HEK293T (cell line): ENCODE measurements around the gene NINJ1.

Experiments used
- CTCF ChIA-PET: fragments of 350-600 bp; formaldehyde crosslinking; extraction: SDS; loops from one replicate; lab custom pipeline; 2021; ENCODE audit warnings: antibody characterized with exemption, inconsistent platforms; lab: Yijun Ruan, JAX
- POLR2A ChIA-PET: fragments of 350-600 bp; formaldehyde crosslinking; extraction: SDS; loops from one replicate; lab custom pipeline; 2020; ENCODE audit warnings: antibody characterized with exemption, inconsistent platforms; lab: Yijun Ruan, JAX
- DNase-seq: peaks from one replicate; pipeline ENCODE4 v3.0.0; 2012; ENCODE audit warnings: mixed read lengths; ENCODE audit errors: extremely low spot score
- ARNT ChIP-seq: fragments of 450-650 bp; IDR thresholded peaks from 2 replicates; pipeline ENCODE4 v1.6.1; 2017; ENCODE audit warnings: mild to moderate bottlenecking
- BHLHE40 ChIP-seq: fragments of 450-650 bp; IDR thresholded peaks from 2 replicates; pipeline ENCODE4 v1.6.1; 2016; ENCODE audit warnings: mild to moderate bottlenecking, moderate library complexity, borderline replicate concordance
- CTBP1 ChIP-seq: fragments of 450-650 bp; IDR thresholded peaks from 2 replicates; pipeline ENCODE4 v1.6.1; 2016; ENCODE audit warnings: borderline replicate concordance
- ELF4 ChIP-seq: fragments of 450-650 bp; IDR thresholded peaks from 2 replicates; pipeline ENCODE4 v1.6.1; 2017; ENCODE audit warnings: antibody characterized with exemption
- FOXA1 ChIP-seq: fragments of 450-650 bp; IDR thresholded peaks from 2 replicates; pipeline ENCODE4 v1.6.1; 2016; ENCODE audit warnings: mild to moderate bottlenecking
- FOXK2 ChIP-seq: fragments of 450-650 bp; IDR thresholded peaks from 2 replicates; pipeline ENCODE4 v1.6.1; 2016; ENCODE audit warnings: mild to moderate bottlenecking
- FOXM1 ChIP-seq: fragments of 450-650 bp; IDR thresholded peaks from 2 replicates; pipeline ENCODE4 v1.6.1; 2017; ENCODE audit warnings: mild to moderate bottlenecking, borderline replicate concordance
- HDGF ChIP-seq: fragments of 450-650 bp; IDR thresholded peaks from 2 replicates; pipeline ENCODE4 v1.6.1; 2017; ENCODE audit warnings: antibody characterized with exemption, borderline replicate concordance
- L3MBTL2 ChIP-seq: fragments of 450-650 bp; conservative IDR thresholded peaks from 2 replicates; pipeline ENCODE4 v1.6.1; 2016; ENCODE audit warnings: mild to moderate bottlenecking
- LEF1 ChIP-seq: fragments of 450-650 bp; IDR thresholded peaks from 2 replicates; pipeline ENCODE4 v1.6.1; 2017; ENCODE audit warnings: mild to moderate bottlenecking, borderline replicate concordance
- NFRKB ChIP-seq: fragments of 450-650 bp; IDR thresholded peaks from 2 replicates; pipeline ENCODE4 v1.6.1; 2016; ENCODE audit warnings: mild to moderate bottlenecking, moderate library complexity
- SUZ12 ChIP-seq: fragments of 450-650 bp; IDR thresholded peaks from 2 replicates; pipeline ENCODE4 v1.6.1; 2016; ENCODE audit warnings: mild to moderate bottlenecking
- TARDBP ChIP-seq: fragments of 450-650 bp; IDR thresholded peaks from 2 replicates; pipeline ENCODE4 v1.6.1; 2016
- ZNF384 ChIP-seq: fragments of 450-650 bp; IDR thresholded peaks from 2 replicates; pipeline ENCODE4 v1.6.1; 2016
- TF ChIP-seq, protein P1 (sequence below): fragments of 450-650 bp; IDR thresholded peaks from 2 replicates; pipeline ENCODE4 v1.6.1; 2016

The NINJ1 gene

DNA sequence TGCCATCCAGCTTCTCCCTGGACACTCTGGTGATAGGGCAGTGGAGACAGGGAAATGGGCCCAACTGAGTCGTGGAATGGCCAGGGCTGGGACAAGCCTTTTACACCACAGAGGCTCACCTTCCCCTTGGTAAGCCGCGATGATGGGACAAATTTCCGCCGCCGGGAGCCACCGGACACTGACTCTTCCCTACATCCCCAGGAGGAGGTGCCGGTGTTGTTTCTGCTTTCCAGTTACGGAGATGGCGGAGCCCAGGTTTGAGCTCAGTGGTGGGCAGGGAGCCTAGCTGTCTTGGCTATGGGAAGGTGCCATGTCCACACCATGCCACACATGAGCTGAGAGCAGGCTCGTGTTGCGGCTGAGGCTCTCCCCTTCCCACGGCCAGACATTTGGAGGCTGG, 30.0 kb upstream of the NINJ1 start:
- POLR2A ChIA-PET: no interaction called here
- TF ChIP-seq BHLHE40 (no peak), HDGF (no peak), FOXM1 (no peak), ARNT (no peak), FOXA1 (no peak), NFRKB (no peak), L3MBTL2 (no peak), LEF1 (no peak), FOXK2 (no peak)
- CTCF ChIA-PET: interaction anchor here (2.7 kb wide), 1 partner anchor 10 kb away, joined by 9 read pairs; no protein-coding TSS in a partner anchor
- DNase-seq: no peak

DNA sequence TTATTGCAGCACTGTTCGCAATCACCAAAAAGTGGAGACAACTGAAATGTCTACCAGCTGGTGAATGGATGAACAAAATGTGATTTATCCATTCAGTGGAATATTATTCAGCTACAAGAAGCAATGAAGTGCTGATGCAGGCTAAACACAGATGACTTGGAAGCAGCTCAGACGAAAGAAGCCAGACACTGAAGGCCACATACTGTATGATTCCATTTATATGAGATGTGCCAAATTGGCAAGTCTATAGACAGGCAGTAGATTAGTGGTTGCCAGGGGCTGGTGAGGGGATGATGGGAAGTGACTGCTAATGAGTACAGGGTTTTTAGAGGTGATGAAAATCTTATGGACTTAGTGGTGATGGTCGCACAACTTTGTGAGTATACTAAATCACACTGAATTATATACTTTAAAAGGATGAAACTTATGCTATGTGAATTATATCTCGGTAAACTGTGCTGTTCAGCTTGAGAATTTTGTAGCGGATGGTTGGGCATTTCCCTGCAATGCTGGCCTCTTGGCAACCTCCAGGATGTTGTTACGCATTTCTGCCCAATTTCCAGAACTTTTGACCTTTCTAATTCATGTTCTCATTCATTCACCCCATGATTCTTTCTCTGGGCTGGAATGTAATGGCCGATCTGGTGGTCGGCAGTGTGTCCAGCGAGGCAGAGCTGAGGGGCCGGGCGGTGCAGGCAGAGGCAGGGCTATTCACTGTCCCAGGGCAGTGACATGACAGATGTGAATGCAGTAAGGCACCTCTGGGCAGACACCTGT, 27.9 kb upstream of the NINJ1 start:
- DNase-seq: no peak
- CTCF ChIA-PET: interaction anchor here (0.6 kb wide), 1 partner anchor 154 kb away, joined by 4 read pairs; no protein-coding TSS in a partner anchor
- POLR2A ChIA-PET: no interaction called here
- TF ChIP-seq BHLHE40 (no peak), FOXK2 (no peak), FOXM1 (no peak), NFRKB (no peak)

DNA sequence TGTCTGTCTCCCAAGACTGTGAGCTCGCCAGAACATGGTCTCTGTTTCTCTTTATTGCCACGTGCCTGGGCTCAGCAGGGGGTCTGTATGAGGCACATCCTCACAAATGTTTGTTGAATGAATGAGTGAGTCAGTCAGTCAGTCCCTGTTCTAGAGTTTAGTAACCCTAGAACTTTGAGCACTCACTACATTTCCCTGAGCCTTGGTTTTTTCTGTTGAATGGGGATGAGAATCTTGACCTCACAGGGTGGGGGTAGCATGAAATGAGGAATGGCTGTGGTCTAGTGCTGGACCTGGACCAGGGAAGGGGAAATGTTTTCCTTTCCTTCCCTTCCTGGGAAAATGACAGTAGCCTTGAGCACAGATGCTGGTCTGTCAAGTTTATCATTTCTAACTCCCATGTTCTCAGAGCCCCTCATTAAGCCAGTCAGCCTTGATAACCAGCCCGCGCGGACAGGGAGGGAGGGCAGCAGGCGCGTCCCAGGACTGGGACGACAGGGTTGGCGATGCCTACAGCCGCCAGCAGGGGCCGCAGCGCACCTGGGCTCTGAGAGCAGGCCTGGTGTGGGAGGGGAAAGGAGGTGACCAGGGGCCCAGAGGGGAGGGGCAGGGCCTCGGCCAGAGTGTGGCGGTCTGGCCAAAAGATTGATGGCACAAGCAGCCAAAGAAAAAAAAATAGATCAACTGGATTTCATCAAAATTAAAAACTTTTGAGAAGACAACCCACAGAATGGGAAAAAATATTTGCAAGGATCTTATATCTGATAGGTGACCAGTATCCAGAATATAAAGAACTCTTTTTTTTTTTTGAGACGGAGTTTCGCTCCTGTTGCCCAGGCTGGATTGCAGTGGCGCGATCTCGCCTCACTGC, 25.8 kb upstream of the NINJ1 start:
- DNase-seq: peak; percentile 91
- ChIA-PET CTCF (interaction anchor here (0.5 to 0.8 kb wide), 2 partner anchors 27 to 231 kb away, joined by 3 to 4 read pairs; no protein-coding TSS in a partner anchor), POLR2A (no interaction called here)
- TF ChIP-seq SUZ12: no peak
- TF ChIP-seq L3MBTL2: peak; percentile 55
- TF ChIP-seq, protein P1, sequence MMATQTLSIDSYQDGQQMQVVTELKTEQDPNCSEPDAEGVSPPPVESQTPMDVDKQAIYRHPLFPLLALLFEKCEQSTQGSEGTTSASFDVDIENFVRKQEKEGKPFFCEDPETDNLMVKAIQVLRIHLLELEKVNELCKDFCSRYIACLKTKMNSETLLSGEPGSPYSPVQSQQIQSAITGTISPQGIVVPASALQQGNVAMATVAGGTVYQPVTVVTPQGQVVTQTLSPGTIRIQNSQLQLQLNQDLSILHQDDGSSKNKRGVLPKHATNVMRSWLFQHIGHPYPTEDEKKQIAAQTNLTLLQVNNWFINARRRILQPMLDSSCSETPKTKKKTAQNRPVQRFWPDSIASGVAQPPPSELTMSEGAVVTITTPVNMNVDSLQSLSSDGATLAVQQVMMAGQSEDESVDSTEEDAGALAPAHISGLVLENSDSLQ: peak; percentile 74

DNA sequence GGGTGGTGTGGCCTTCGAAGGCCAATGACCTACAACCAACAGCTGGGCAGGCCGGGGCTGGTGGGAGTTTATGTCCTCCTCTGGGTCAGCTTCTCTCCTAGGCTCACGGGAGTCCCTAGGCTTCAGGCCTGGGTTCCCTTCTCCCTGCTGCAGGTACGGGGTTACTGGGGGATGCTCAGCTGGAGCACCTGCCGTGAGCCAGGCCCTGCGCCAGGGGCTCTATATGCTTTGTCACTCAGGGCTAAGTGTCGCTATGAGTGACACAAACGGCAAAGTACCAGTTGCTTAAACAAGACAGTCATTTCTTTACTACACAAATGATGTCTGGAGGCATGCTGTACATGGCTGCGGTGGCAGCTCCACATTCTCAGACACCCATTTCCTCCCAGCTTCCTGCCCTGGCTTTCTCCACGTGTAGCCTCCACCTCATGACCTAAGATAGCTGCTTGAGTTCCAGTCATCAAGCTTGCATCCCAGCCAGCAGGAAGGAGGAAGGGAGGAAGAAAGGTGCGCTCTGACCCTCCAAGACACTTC, 22.5 kb upstream of the NINJ1 start:
- POLR2A ChIA-PET: interaction anchor here (1.7 kb wide), 1 partner anchor 22 kb away, joined by 3 read pairs; no protein-coding TSS in a partner anchor
- CTCF ChIA-PET: interaction anchor here (1.1 to 1.2 kb wide), 2 partner anchors 149 to 410 kb away, joined by 3 read pairs; no protein-coding TSS in a partner anchor
- TF ChIP-seq L3MBTL2: no peak
- TF ChIP-seq CTBP1: no peak
- TF ChIP-seq, protein P1: no peak
- no peak for TF ChIP-seq ZNF384
- TF ChIP-seq HDGF: no peak
- no peak for TF ChIP-seq BHLHE40
- TF ChIP-seq NFRKB: no peak
- TF ChIP-seq TARDBP: no peak
- no peak for TF ChIP-seq FOXK2
- TF ChIP-seq FOXM1: no peak
- DNase-seq: no peak

DNA sequence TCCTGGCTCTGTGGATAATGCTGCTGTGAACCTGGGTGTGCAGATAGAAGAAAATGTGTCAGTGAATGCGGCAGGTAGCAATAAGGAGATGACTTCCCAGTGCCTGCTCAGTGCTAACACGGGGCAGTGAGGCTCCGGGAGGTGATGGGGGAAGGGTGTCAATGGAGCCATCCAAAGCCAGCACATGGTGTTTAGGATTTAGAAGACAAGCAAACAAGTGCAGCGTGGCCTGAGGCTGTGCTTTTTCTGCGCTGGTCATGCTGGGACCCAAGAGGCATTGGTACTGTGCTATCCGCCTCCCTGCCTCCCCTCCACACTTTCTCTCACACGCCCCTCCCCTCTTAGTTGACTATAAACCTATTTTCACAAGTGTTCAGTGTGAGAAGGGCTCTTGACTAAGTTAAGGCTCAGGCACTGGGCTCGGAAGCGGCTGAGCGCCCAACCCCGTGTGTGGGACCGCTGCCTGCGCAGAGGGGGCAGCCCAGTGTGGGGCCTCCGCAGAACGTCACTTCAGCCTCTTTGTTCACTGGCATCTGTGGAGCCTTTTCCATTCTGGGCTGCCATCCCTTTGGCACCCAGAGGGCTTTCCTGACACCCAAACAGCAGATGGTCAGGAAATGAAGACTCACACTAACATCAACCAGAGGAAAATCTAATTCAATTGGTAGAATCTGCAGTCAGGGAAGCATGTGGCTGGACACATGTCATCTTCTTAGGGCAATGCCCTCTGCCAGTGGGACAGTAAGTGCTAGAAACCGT, 21.8 kb upstream of the NINJ1 start:
- ChIA-PET CTCF (interaction anchor here (1.1 kb wide), 1 partner anchor 410 kb away, joined by 3 read pairs; no protein-coding TSS in a partner anchor), POLR2A (interaction anchor here (1.7 kb wide), 1 partner anchor 21 kb away, joined by 3 read pairs; no protein-coding TSS in a partner anchor)
- no peak for TF ChIP-seq HDGF
- TF ChIP-seq TARDBP: no peak
- TF ChIP-seq LEF1: no peak
- DNase-seq: no peak

DNA sequence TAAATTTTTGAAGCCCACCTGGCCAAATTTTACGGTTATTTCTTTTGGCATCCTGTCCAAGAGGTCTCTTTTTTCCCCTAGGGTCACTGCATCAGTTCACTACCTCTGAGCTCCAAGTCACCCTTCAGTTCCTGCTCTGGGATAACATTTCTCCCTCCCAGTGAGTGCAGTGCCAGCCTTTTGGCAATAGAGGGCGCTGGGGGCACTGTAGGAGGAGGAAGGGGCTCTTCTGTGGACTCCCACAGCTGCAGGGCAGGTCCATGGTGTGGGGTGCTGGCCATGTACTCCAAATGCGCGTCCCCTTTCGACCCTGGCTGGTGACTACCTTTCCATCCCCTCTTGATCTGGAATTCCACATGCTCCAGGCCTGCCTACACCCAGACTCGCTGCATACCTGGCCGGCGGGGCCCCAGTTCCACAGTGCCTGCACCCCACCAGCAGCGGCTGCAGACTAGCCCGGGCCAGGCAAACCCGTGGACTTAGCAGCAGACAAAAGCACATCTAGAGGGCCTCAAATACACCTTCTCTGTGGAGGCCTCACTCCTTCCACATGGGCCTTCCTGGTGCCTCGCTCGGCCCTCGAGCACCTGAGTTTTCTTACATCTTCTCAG, 20.3 kb upstream of the NINJ1 start:
- peak; percentile 79 for DNase-seq
- ChIA-PET POLR2A (no interaction called here), CTCF (interaction anchor here (0.6 to 1.5 kb wide), 19 partner anchors 9 to 1435 kb away, joined by 3 to 10 read pairs (median 3); no protein-coding TSS in a partner anchor)
- TF ChIP-seq TARDBP (no peak), ELF4 (no peak), HDGF (no peak), FOXA1 (no peak), CTBP1 (no peak), LEF1 (no peak), ZNF384 (no peak), ARNT (no peak), BHLHE40 (no peak), NFRKB (no peak), L3MBTL2 (no peak), FOXK2 (no peak)
- TF ChIP-seq, protein P1: no peak
